Hippocampal formation (tissue), 2 donors: Measurements from ENCODE around the gene IGSF22.

Experiments
- DNase-seq, 2 donors: peaks; one replicate each; lab custom pipeline; 2025; lab: John Stamatoyannopoulos, UW

The IGSF22 gene

GRCh38 chr11:18743900-18744514 lies 18.0 kb upstream of the IGSF22 start:
- DNase-seq: no peak

GRCh38 chr11:18743365-18743764 lies 17.4 kb upstream of the IGSF22 start:
- no peak for DNase-seq

DNA sequence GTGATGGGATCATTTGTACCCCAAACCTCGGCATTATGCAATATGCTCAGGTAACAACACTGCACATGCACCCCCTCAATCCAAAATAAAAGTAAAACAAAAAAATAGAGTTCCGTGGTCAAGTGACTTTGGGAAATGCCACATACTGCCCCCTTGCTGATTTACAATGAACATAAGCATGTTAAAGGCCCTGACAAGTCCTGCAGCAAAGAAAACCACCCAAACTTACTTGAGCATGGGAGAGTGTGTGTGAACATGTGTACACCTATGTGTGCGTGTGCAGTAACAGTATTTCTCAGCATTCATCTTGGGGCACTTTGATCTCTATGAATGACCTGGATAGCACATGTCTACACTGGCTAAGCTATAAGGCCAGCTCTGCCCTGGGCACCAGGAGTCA lies 15.8 kb upstream of the IGSF22 start:
- DNase-seq: no peak

- DNase-seq: no peak
Measured at GRCh38 chr11:18739685-18740084, 13.7 kb upstream of the IGSF22 start.

- DNase-seq: no peak
Measured at GRCh38 chr11:18737642-18738041, 11.7 kb upstream of the IGSF22 start.

GRCh38 chr11:18736590-18737148 lies 10.7 kb upstream of the IGSF22 start:
- DNase-seq: no peak

GRCh38 chr11:18733202-18733601 lies 7.2 kb upstream of the IGSF22 start:
- DNase-seq: no peak

GRCh38 chr11:18731949-18732821 lies 6.2 kb upstream of the IGSF22 start:
- peak; percentile 38 to 55 for DNase-seq

- no peak for DNase-seq
Measured at GRCh38 chr11:18731441-18731840, 5.5 kb upstream of the IGSF22 start.

- no peak for DNase-seq
Measured at GRCh38 chr11:18730020-18730419, 4.0 kb upstream of the IGSF22 start.

DNA sequence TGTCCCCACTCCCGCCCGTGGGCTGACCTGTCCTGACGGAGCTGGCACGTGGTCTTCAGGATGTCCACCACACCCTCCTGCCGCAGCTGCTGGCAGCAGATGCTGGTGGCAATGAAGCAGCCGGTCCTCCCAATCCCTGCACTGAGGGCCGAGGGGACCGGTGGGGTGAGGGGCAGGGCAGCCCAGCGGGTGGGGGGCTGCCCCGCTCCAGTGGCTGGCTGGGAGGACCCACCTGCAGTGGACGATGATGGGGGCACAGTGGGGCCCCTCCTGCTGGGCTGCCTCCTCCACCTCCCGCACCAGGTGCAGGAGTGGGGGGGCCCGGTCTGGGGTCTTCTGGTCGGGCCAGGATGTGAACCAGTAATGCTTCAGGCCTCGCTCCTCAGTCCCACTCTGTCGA lies 3.4 kb upstream of the IGSF22 start:
- DNase-seq: no peak

DNA sequence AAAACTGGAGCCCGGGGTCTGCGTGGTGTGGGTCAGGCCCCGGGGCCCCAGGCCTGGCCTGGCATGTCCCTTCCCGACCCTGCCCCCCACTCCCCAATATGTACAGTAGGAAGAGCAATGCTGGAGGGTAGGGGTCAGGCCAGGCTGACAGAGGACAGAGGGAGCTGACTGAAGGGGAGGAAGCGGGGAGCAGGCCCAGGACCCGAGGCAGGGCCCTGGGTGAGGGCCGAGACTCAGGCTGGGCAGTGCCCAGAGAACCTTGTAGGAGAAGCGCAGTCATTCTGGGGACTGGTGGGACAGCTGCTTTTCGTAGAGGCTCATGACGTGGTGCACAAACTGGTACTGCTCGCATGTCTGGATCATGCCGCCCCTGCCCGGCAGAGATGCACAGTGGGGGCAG lies 2.7 kb upstream of the IGSF22 start:
- no peak for DNase-seq

DNA sequence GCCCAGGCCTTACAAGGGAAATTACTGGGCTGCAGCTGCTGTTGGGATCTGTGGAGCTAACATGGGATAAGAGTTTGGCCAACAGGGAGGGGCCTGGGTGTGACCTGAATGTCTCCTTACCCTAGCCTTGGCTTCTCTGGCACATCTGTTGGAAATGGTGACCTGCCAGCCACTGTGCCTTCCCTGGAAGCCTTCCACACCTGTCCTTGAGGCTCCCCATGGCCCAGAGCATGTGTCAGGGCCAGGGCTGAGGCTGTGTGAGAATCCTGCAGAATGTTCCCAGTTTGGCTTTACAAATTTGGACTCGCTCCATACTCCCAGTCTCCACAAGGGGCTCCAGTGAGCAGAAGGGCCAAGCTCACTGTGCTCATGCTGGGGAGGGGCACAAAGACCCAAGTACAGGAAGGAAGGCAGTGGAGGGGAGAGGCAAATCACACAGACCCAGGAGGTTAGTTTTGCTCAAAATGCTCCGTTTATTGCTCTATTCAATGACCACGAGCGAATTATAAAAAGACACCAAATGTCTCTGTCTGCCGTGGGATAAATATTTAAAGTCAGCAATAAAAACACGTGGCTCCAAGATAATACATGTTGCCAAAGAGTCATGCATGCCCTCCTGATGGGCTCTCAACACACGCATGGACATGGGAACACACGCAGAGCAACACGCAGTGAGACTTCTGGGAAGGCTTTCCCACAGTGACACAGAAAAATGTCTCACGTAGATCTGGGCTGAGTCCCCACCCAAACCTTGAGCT lies 1.7 kb upstream of the IGSF22 start:
- DNase-seq: peak in 1 of 2 donors; percentile 21

GRCh38 chr11:18723991-18724390 lies 2.0 kb downstream of the IGSF22 start:
- no peak for DNase-seq

GRCh38 chr11:18722293-18722637 lies 3.7 kb downstream of the IGSF22 start:
- no peak for DNase-seq

DNA sequence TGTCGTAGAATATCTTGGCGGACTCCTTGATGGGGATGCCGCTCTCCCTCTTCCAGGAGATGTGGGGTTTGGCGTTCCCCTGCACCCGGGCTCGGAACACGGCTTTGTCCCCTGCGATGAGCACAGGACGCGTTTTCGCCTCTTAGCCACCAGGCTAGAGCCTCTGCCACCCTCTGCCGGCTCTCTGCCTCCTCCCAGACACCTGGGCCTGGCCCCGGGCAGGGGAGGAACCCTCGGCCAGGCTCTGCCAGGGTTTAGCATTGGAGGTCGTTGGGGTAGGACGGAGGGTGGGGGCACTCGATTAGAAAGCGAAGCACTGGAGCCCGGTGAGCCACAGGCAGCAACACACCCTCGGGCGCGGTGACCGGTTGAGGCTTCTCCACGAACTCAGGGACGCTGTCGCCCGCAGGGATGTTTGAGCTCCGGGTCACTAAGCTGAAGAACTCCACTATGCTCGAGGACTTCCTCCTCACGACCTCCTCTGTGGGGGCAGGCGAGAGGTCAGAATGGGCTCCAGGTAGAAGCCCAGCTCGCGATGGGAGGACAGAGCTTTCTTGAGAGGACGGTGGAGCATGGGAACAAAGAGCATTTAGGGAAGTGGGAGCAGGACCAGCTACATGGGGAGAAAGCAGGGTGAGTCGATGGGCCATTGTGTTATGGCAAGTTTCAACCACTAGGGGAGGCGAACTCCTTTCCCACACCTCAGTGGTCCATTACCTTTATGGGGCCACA lies 4.3 kb downstream of the IGSF22 start:
- DNase-seq: peak in 1 of 2 donors; percentile 50

DNA sequence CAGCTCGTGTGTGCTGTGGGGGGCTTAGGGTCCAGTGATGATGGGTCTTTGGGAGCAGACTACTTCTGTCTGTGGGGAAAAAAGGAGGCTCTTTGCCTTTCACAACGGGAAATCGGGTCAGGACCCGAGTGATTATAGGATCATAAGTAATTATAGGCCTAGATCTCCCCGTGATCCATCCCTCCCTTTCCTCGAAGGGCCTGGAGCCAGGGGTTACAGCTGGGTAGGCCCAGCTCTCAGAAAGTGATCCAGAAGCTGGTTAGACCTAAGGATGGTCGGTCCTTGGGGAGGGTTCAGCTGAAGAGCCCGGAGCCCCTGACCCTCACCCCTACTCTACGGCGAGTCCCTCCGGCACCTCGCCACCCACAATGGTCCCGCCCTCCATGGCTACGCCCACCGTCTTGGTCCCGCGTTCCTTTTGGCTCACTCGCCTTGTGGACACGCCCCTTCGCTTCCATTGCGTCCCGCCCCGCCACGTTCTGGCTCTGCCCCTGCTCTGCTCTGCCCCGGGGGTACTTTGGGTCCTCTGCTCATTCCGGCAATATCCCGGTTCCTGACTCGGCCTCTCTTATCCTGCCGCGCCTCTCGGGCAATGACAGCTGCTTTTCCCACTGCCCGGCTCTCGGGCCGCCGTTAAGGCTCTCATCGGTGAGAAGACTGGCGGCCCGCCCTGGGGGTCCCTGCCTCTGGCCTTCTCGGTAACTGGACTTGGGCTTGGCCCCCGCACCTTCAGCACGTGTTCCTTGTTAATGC lies 5.0 kb downstream of the IGSF22 start:
- peak; percentile 14 to 52 for DNase-seq

- DNase-seq: no peak
Measured at GRCh38 chr11:18720091-18720807, 5.7 kb downstream of the IGSF22 start.

GRCh38 chr11:18715476-18715875 lies 10.5 kb downstream of the IGSF22 start:
- DNase-seq: no peak

- no peak for DNase-seq
Measured at GRCh38 chr11:18714443-18714780, 11.6 kb downstream of the IGSF22 start.
